Lower leg skin (tissue), 4 donors: Measurements from ENCODE around the gene HEBP1. TPM values are rescaled to one million over a fixed set of nuclear protein-coding genes. Genes with fewer than 3 reads are reported as not detected.

Source experiments
- DNase-seq, 2 donors: peaks; one replicate each; pipeline ENCODE4 v3.0.0-alpha.2; 2019; ENCODE audit warnings: low spot score in 2 of 2
- H3K4me3 ChIP-seq: fragments of 200-600 bp; sonication (generic); 2 replicates; pipeline ENCODE4 v1.5.1; 2017; ENCODE audit warnings: mild to moderate bottlenecking, low read depth; ENCODE audit not compliant: poor library complexity, severe bottlenecking
- CTCF ChIP-seq, 3 donors: fragments of 450-650 bp; IDR thresholded peaks; one replicate each; pipeline ENCODE4 v1.5.1; 2016; ENCODE audit warnings: antibody characterized with exemption in 3 of 3, mild to moderate bottlenecking in 3 of 3, moderate library complexity in 2 of 3
- POLR2A ChIP-seq, 2 donors: fragments of 450-650 bp; IDR thresholded peaks; one replicate each; pipeline ENCODE4 v1.6.1; 2016 to 2017; ENCODE audit warnings: antibody characterized with exemption in 2 of 2, mild to moderate bottlenecking in 1 of 2, moderate library complexity in 1 of 2
- WGBS, 2 donors: methylation state at CpG; one replicate each; pipeline ENCODE4 v1.1.5; 2018; 5-methylcytosine and 5-hydroxymethylcytosine counted together
- intact Hi-C: fragments of 100-400 bp; cut with DNase I; formaldehyde crosslinking; loops from one replicate; pipeline ENCODE4 v1.15.0; 2023; ENCODE audit warnings: low total_unique reads
- total RNA-seq, 4 donors: library from RNA; depleted of rRNA; stranded (reverse); fragments of >200 nt; gene quantifications; one replicate each; pipeline ENCODE4 v1.1.0, GENCODE V29; 2016

HEBP1 gene
- total RNA-seq, 4 donors from 2014 or later, result 34.1 to 41.5 (median 37.5) TPM

GRCh38 chr12:13022851-13023271 is 22.8 kb upstream of the HEBP1 start:
- WGBS, 2 donors, result 76% methylated on average over 6 of the region's 6 CpGs
- DNase-seq, result no peak
- intact Hi-C loops, result loop anchor here (10.0 kb wide), 1 partner anchor 192 kb away; no protein-coding TSS in a partner anchor

GRCh38 chr12:13011098-13011497 is 11.0 kb upstream of the HEBP1 start:
- TF ChIP-seq POLR2A (IDR thresholded peaks at IDR 0.05) (no peak), CTCF (IDR thresholded peaks at IDR 0.05) (no peak)
- 90 to 92% methylated on average over 6 of the region's 6 CpGs for WGBS, 2 donors
- no peak overlapping the region for H3K4me3 ChIP-seq
- DNase-seq, result no peak
- intact Hi-C loops, result no loop called here

More at GRCh38 chr12:13022851-13023271, 22.8 kb upstream of the HEBP1 start:
- no peak overlapping the region for H3K4me3 ChIP-seq
- TF ChIP-seq CTCF (IDR thresholded peaks at IDR 0.05), result no peak
- no peak for TF ChIP-seq POLR2A (IDR thresholded peaks at IDR 0.05)

- no peak for TF ChIP-seq CTCF (IDR thresholded peaks at IDR 0.05)
- no peak for TF ChIP-seq POLR2A (IDR thresholded peaks at IDR 0.05)
- intact Hi-C loops, result no loop called here
- DNase-seq, result no peak
- 93% methylated on average over 5 of the region's 5 CpGs for WGBS, 2 donors
- no peak overlapping the region for H3K4me3 ChIP-seq
Observed at GRCh38 chr12:13008741-13009380, 8.8 kb upstream of the HEBP1 start.

GRCh38 chr12:13007496-13008233 is 7.6 kb upstream of the HEBP1 start:
- no peak overlapping the region for H3K4me3 ChIP-seq
- no peak for DNase-seq
- intact Hi-C loops, result no loop called here
- 93 to 94% methylated on average over 7 of the region's 7 CpGs for WGBS, 2 donors
- TF ChIP-seq CTCF (IDR thresholded peaks at IDR 0.05), result no peak
- no peak for TF ChIP-seq POLR2A (IDR thresholded peaks at IDR 0.05)

- WGBS, 2 donors, result 89 to 94% methylated on average over 2 of the region's 2 CpGs
- intact Hi-C loops, result no loop called here
- no peak overlapping the region for H3K4me3 ChIP-seq
- TF ChIP-seq CTCF (IDR thresholded peaks at IDR 0.05) (no peak), POLR2A (IDR thresholded peaks at IDR 0.05) (no peak)
- DNase-seq, result no peak
Observed at GRCh38 chr12:13005649-13006048, 5.6 kb upstream of the HEBP1 start.
